IMR-90 (cell line): ENCODE results near the gene GABPB2.

Experiments
- CEBPB ChIP-seq: IDR thresholded peaks from 2 replicates; pipeline ENCODE4 v1.6.1; 2012; ENCODE audit warnings: low read depth, low read length, improper control_type of control experiment
- CTCF ChIP-seq: conservative IDR thresholded peaks from 2 replicates; pipeline ENCODE4 v1.5.1; 2012; ENCODE audit warnings: mild to moderate bottlenecking, low read depth, low read length, improper control_type of control experiment
- MXI1 ChIP-seq: IDR thresholded peaks from 2 replicates; pipeline ENCODE4 v1.6.1; 2012; ENCODE audit warnings: low read depth, mild to moderate bottlenecking, low read length, moderate library complexity, borderline replicate concordance
- NFE2L2 ChIP-seq: fragments of 150-350 bp; IDR thresholded peaks from 2 replicates; pipeline ENCODE4 v1.6.1; 2016; ENCODE audit warnings: low read depth, mild to moderate bottlenecking, low read length
- POLR2A ChIP-seq: IDR thresholded peaks from 2 replicates; pipeline ENCODE4 v1.6.1; 2012; ENCODE audit warnings: mild to moderate bottlenecking, low read depth, low read length
- RAD21 ChIP-seq: IDR thresholded peaks from 2 replicates; pipeline ENCODE4 v1.6.1; 2012; ENCODE audit warnings: low read length, improper control_type of control experiment
- SMC3 ChIP-seq: fragments of 150-350 bp; IDR thresholded peaks from 2 replicates; pipeline ENCODE4 v1.6.1; 2016; ENCODE audit warnings: low read depth, mild to moderate bottlenecking, antibody characterized with exemption, low read length, moderate library complexity

GRCh38 chr1:151131701-151132334 lies 61.3 kb downstream of the GABPB2 start:
- TF ChIP-seq CTCF: no peak
- TF ChIP-seq SMC3: no peak
- TF ChIP-seq POLR2A: no peak
- TF ChIP-seq CEBPB: no peak
- no peak for TF ChIP-seq NFE2L2
- TF ChIP-seq MXI1: no peak
- TF ChIP-seq RAD21: no peak
